IPS DF 19.7 (cell line): ENCODE measurements around the gene ZBTB16.

ENCODE experiments used
- DNase-seq: peaks from one replicate; pipeline ENCODE4 v3.0.0-alpha.2; 2013; ENCODE audit warnings: low read depth, low spot score

ZBTB16 gene

DNA sequence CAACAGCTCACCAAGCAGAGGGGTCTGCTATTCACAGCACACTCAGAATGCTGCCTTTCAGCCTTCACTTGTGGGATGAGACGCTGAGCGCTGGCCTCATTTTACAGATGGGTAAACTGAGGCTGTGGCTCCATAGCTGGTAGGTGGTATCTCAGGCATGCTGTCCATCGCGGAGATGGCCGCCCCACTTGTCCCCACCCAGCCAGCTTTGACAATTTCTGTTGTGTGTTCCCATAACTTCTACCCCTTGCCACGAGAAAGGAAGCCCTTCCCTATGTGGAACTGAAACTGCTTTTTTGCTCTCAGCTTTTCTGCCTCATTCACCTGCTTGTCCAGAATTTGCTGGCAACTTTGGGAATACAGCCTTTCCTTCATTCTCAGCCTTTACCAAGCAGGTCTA lies 200.6 kb downstream of the ZBTB16 start:
- no peak for DNase-seq

- DNase-seq = no peak
Observed at GRCh38 chr11:114260483-114260882, 201.0 kb downstream of the ZBTB16 start.

- no peak for DNase-seq
Observed at GRCh38 chr11:114261791-114262190, 202.3 kb downstream of the ZBTB16 start.

DNA sequence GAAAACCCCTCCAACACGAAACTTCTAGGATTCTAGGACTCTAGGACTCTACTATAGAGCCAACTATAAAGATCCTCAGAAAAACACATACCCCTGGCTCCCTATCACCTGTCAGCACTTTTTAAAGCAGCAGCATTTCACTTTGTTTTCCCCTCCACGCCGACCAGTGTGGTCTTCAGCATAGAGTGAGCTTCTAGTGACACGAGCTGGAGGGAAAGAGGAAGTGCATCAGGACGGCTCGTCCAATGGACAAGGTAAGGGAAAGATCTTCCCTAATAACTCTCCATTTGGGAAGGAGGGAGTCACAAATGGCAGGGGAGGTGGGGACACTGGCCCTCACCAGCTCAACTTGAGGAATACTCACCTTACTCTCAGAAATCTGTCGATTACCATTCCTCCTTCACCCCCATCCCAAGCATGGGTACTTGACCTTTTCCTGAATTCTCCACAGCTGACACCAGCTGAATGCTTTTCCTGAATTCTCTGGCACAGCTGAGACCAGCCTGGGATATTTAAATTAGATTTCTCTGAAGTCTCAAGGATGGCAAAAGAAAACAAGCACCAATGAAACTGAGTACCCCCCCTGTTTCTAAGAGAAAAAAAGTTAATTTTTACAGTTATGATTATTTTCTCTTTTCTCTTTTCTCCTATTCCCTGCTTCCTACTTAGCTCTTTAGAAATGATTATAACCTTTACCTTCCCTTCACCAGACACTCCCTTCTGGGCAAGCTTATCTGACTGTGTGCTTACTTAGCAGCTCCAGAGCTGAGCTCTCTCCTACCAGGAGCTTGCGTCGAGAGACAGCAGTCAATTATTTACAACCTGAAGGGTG lies 203.4 kb downstream of the ZBTB16 start:
- DNase-seq = peak; percentile 20

GRCh38 chr11:114263513-114264170 lies 204.1 kb downstream of the ZBTB16 start:
- DNase-seq = no peak

GRCh38 chr11:114264381-114264780 lies 204.9 kb downstream of the ZBTB16 start:
- DNase-seq = no peak

DNA sequence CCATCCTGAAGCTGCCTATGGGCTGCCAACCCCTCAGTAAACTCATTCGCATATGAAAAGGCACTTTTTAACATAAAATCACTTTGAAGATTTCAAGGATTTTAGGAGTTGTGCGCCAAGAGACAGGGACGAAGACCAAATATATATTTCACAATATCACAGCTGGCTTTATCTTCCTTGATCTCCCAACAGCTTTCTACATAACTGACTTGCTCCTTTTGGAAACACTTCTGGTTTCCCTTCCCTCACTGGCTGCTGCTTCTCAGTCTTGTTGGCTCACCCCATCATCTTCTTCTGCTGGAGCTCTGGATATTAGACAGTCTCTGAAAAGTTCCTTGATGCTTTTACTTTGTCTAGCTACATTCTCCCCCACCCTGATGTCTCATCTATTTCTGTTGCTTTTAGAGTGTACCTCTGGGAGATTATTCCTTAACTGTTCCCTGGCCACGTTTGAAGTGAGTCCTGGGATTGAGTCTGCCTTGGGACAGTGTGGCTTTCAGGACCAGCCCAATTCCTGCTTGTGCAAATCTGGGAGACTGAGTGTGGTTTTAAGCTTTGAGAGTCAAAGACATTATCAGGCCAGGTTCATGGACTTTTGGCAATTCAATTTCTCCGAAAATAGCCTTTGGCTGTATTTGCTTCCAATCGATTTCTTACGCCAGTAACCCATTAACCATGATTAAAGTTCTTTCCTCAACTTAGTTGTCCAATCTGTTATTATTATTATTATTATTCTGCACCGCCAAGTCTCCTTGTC lies 205.8 kb downstream of the ZBTB16 start:
- no peak for DNase-seq

DNA sequence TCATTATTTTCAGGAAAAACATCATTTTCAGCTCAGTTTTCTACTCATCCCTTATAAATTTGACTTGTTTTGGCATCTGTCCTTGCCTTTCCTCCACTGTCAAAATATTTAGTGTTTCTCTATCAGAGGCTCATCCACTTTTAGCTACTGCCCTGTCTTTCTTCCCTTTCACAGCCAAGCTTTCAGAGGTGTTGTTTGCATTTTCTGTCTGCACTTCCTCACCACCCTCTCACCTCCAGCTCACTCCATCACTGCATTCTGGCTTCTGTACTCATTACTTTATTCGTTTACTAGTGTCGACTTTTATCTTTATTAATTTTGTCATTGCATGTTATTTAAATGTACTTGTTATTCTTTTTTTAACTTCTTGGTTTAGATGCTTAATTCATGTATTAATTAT lies 210.0 kb downstream of the ZBTB16 start:
- no peak for DNase-seq

- DNase-seq = no peak
Observed at GRCh38 chr11:114270531-114271270, 211.2 kb downstream of the ZBTB16 start.

DNA sequence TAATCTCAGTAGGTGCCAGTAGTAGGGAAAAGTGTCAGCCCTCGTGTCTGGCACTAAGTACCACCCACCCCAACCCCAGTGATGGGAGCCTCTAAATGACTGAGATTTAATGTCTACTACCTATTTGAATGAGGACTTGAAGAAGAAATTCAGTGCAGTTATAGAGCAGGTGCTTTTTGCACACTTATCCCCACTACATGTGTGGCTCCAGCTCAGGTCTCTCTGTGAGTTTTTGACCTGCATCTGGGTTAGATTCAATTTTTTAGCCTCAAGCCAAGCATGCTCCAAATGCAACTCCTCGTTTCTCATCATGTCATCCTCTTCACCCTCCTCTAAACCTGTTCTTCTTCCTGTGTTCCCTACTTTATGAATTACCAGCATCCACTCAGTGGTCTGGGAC lies 211.8 kb downstream of the ZBTB16 start:
- no peak for DNase-seq

DNA sequence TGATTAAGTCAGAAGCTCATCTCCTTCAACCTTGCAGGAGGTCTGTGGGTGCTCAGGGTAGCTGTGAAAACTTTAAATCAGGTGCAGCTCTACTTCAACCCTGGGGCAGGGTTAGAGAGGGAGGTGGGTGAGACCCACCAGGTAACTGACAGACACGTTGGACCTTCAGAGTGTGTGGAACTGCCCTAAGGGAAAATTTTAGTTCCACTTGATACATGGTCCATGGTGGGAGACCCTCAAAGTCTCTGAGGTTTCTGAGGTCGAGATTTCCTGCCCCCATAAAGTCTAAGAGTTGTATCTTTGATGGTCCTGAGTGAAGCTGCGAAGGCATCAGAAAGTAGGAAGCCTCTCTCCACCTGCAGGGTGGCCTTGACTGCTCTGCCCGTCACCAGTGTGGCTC lies 212.8 kb downstream of the ZBTB16 start:
- DNase-seq = no peak

DNA sequence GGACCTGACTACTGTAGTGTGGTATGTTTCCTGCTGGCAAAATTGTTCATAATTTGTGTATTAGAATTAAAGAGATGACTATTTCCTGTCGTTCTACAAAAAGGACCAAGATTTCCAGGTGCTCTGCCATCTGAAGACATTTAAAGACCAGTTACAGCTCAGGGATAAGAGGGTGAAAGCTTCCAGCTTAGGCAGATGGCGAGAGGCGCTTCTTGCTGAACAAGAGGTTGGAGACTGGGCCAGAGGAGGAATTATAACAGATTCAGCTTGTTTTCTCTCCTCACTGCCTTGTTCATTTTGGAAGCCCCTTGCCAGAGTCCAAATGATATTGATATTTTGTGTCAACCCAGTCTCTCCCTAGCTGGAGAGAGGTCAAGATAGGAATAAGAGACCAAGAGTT lies 213.6 kb downstream of the ZBTB16 start:
- no peak for DNase-seq

- no peak for DNase-seq
Observed at GRCh38 chr11:114273890-114274635, 214.6 kb downstream of the ZBTB16 start.

GRCh38 chr11:114274637-114275036 lies 215.1 kb downstream of the ZBTB16 start:
- no peak for DNase-seq

- no peak for DNase-seq
Observed at GRCh38 chr11:114275280-114275679, 215.8 kb downstream of the ZBTB16 start.

- DNase-seq = no peak
Observed at GRCh38 chr11:114276077-114276476, 216.6 kb downstream of the ZBTB16 start.

DNA sequence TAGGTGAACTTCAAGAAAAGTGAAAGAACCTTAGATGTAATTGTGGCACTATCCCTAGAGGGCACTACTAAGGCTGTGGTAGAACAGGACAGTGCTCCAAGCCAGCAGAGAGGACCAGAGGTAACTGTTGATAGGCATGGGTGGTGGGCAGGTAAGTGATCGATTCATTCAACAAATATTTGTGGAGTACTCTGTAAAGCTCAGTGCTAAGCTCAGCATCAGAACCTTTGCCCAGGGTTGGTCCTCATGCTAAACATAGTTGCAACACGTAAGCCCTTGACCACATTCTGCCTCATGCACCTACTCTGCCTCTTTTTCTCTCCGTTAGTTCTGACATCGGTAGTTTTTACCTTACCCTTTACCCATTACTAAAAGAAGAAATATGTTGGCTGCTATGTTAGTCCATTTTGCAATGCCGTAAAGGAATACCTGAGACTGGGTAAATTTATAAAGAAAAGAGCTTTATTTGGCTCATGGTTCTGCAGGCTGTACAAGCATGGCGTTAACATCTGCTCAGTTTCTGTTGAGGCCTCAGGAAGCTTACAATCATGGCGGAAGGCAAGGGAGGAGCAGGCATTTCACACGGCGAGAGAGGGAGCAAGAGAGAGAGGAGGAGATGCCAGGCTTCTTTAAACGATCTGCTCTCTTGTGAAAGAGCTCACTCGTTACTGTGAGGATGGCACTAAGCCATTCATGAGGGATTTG lies 218.3 kb downstream of the ZBTB16 start:
- DNase-seq = no peak

- DNase-seq = no peak
Observed at GRCh38 chr11:114278342-114279065, 219.0 kb downstream of the ZBTB16 start.

DNA sequence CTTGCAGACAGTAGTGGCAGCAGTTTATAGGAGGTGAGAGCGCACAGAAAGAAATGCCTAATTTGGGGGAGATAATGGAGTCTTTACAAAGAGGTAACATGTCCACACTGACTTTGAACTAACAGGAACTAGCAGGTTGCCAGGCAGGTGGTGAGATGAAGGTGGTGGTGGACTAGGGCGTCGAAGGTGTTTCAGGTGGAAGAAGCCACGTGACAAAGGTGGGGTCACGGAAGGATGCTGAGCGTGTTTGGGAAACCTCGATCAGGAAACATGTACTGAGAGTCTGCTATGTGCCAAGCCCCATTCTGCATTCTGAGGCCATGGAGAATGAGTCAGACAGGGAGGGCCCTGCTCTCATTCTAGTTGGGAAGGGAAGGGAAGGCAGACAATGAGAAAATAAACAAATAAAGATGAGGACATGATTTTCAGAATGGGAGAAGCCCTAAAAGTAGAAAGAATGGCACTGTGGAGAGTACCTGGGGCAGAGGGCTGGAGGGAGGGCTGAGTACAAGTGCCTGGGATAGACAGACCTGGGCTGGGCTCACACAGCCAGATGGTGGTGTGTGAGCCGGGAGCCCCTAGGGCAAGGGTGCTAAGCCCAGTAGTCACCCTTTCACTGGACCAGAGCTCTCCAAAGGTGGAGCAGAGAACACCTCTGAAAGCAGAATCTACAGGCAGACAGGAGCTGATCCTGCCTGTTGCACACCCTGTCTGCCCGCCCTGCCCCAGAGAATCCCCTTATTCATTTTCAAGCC lies 220.5 kb downstream of the ZBTB16 start:
- DNase-seq = no peak
